Activated CD4-positive, alpha-beta T cell treated with anti-CD3 and anti-CD28 coated beads, Interleukin-2, amount 50 U/mL, for 16 hours (primary cell): ENCODE data around the gene KRT9.
"Not testable (repeated sequence)": the region's sequence is repeated elsewhere in the genome, so short reads cannot be mapped to it uniquely, and the experiment has no call there.

ENCODE experiments used
- DNase-seq: peaks from one replicate; pipeline ENCODE4 v3.0.0-alpha.2; 2020

The KRT9 gene

GRCh38 chr17:41599680-41600079 is 27.8 kb upstream of the KRT9 start:
- no peak for DNase-seq

GRCh38 chr17:41595585-41595984 is 23.7 kb upstream of the KRT9 start:
- no peak for DNase-seq

GRCh38 chr17:41594363-41594915 is 22.6 kb upstream of the KRT9 start:
- no peak for DNase-seq

- DNase-seq: no peak
These were observed 21.6 kb upstream of the KRT9 start for GRCh38 chr17:41593306-41593981.

- DNase-seq: no peak
These were observed 20.9 kb upstream of the KRT9 start for GRCh38 chr17:41592601-41593305.

DNA sequence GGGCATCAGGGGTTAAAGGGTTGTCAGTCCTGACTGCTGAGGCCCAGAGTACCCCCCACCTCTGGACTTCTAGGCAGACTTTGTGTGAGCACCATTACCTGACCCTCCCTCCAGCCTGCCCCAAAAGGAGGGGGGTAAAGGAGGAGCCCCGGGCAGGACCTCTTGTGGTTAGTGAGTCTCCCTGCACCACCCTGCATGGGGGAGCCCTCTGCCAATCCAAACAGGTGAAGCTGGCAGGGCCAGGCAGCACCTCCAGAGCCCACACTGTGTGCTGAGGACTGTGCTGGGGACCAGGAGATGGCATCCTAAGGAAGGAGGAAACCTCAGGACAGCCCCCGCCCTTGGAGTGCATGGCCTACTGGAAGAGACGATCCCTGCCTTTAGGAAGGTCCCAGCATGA is 17.4 kb upstream of the KRT9 start:
- no peak for DNase-seq

GRCh38 chr17:41588126-41588810 is 16.4 kb upstream of the KRT9 start:
- DNase-seq: no peak

DNA sequence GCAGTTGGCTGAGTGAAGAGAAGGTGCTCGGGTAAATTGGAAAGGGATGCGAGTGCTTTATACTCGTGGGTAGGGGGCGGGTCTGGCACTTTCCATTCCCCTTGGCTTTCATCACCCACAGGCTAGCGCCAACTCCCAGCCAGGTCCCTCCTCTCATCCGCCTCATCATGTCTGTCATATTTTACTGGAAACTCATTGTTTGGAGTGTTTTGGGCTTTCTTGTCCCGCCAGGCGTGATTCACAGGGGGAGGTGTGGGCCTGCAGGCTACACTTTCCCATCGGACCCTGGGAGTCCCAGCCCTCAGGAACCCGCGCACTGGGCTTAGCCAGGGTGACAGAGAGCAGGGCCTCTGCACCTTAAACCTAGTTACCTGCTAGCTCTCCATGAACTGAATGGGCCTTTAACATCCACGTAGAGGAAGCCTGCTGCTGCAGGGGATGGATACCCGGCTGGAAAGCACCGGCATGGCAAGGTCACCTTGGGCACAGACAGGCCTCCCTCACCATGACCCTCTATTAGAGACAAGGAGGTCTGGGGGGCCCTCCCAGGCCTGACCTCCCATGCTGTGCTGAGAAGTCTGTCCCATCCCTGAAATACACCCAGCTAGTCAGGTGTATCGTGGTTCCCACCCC is 15.1 kb upstream of the KRT9 start, which contains the start of gene KRT14:
TSS of gene KRT14 (minus strand) at position 33 of the 633 bp plus-strand sequence. CDS start 61 bp downstream, outside the sequence.
- no peak for DNase-seq

- DNase-seq: no peak
These were observed 13.6 kb upstream of the KRT9 start for GRCh38 chr17:41585301-41586056.

- DNase-seq: not testable (repeated sequence)
These were observed 12.6 kb upstream of the KRT9 start for GRCh38 chr17:41584331-41584927.

DNA sequence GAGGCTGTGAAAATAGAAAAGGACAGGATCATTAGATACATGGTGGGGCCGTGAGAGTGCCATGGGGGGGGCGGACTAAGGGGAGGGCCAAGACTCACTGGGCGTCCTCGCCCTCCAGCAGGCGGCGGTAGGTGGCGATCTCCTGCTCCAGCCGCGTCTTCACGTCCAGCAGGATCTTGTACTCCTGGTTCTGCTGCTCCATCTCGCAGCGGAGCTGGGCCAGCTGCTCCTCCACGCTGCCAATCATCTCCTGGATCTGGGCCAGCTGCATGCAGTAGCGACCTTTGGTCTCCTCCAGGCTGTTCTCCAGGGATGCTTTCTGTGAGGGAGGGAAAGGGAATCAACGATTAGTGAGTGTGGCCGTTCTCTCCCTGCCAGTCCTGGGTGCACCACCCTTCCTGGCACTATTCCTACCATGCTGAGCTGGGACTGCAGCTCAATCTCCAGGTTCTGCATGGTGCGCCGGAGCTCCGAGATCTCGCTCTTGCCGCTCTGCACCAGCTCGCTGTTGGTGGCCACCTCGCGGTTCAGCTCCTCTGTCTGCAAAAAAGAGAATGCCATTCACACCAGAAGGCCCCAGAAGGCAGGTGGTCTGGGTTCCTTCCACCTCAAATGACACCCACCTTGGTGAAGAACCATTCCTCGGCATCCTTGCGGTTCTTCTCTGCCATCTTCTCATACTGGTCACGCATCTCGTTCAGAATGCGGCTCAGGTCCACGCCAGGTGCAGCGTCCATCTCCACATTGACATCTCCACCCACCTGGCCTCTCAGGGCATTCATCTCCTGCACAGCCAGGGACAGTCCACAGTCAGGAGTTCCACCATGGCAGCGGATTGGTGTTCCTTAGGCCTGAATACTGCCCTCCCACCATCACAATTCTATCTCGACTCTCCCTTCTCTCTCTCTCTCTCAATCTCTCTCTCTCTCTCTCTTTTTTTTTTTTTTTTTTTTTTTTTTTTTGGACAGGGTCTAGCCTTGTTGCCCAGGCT is 11.6 kb upstream of the KRT9 start:
- no peak for DNase-seq

DNA sequence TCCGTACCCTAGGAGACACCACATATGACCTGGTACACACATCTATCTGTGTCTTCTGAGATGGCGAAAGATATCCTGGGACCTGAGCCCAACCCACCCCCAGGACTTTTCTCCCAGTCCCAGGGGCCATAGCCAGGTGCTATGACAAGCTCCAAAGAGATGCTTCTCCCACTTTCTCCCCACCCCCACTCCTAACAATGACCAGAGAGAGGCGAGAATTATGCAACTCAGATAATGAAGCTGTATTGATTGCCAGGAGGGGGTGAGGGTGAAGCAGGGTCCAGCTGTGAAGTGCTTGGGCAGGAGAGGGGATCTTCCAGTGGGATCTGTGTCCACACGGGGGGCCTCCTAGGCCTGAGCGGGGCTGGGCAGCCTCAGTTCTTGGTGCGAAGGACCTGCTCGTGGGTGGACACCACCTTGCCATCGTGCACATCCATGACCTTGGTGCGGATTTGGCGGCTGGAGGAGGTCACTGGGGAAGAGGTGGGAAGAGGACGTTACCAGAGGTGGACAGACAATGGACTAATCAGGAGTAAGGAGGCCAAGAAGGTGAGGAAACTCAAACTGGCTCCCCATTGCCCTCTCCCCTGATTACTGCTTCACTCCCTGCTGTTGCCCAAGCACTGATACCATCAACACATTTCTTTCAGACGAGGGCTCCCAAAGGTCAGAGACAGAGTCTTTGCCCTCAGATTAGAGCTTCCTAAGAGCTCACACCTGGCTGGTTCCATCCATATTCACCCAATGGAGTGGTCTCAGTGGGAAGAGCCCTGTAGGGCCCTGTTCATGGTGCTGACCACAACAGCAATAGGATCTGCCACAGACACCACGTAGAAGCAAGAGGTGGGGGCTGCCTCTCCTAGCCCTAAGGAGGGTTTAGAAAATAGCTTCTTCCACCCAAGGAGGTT is 10.5 kb upstream of the KRT9 start:
- DNase-seq: not testable (repeated sequence)

DNA sequence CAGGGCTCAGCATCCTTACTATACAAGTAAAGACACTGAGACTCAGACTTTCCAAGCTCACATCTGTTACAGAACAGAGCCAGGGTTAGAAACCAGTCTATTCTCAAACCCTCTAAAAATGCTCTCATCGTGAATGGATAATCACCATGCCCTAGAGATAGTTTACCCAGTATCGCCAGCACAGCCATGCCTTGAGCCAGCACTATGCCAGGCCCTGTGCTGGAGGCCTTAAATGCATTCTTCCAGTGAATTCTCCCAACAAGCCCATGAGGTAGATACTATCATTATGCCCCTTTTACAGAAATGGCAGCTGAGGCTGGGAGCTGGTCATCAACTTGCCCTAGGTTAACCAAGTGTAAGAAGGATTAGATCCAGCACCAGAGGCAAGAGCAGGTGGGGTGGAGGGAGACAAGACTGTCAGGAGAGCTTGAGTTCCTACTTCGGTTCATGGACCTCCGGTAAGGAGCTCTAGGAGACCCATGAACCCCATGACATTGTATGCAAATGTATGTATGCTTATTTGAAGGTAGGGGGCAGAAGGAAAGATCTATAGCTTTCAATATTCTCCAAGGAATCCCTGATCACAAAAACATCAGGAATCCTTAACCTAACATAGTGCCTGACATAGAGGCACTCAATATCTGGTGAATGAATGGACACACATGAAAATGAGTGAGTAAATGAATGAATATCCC is 9.7 kb upstream of the KRT9 start:
- DNase-seq: no peak

GRCh38 chr17:41580687-41581365 is 9.0 kb upstream of the KRT9 start:
- no peak for DNase-seq

DNA sequence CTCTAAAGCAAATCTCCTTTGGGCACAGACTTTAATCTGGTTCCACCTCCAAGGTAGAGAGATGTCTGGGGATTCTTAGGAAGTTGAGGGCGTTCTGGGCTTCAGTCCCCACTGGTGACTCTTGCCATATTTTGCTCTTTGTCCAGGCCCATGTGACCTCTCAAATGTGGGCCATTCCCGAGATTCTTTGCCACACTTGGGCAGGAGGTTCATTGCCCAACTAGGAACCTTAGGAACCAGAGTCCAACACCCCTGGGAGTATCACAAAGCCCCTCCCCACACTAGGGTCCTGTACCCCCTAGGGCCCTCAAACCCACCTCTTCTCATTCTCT is 8.4 kb upstream of the KRT9 start:
- DNase-seq: no peak

DNA sequence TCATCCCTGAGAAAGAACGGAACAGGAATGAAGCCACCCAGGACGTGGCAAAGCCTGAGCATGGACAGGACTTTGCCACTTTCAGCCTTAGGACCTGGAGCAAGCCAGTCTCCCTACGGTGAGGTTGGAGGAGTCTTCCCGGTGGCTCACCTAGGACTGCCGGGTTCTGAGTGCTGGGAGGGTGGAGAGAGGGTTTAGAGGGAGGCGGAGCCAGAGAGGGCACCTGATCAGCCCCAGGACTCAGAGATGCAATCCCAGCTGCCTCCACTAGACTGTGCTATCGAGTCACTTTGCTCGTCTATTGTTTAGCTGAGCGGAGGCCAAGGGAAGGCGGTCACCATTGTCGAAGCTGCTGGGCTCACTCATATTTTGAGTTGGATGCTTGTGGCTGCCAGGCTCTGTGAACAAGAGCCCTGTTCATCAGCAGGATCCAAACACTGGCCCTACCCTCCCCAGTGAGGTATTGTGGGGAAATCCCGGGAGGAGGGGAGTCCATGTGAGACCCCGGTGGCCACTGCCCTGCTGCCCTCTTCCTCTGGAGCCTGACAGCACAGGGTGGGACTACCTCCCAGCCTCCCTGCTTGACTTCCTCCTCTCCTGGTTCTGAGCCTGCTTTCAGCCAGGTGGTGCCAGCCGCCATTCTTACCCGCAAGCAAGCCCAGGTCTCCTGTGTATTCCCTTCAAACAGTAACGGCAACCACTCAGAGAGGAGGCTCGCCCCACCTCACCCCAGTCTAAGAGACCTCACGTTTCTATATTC is 7.8 kb upstream of the KRT9 start:
- DNase-seq: peak; percentile 82

- DNase-seq: no peak
These were observed 7.1 kb upstream of the KRT9 start for GRCh38 chr17:41578971-41579370.

- no peak for DNase-seq
These were observed 6.7 kb upstream of the KRT9 start for GRCh38 chr17:41578538-41578937.
